Skin of body (tissue), 2 donors: ENCODE results near the gene C6orf89. TPM values are rescaled to one million over a fixed set of nuclear protein-coding genes. Genes with fewer than 3 reads are reported as not detected.
A peak's percentile ranks its signal among the peaks of the same experiment; 100 is the strongest.
"Not testable (repeated sequence)": the region's sequence is repeated elsewhere in the genome, so short reads cannot be mapped to it uniquely, and the experiment has no call there.

Experiments used
- DNase-seq: peaks from one replicate; lab custom pipeline; 2025; lab: John Stamatoyannopoulos, UW
- total RNA-seq: library from RNA; depleted of rRNA; stranded (reverse); fragments of >200 nt; gene quantifications from one replicate; pipeline ENCODE4 v1.2.3, GENCODE V29; 2014

The C6orf89 gene
- total RNA-seq, 1 donor from 2014 or later: 27.1 TPM

- no peak for DNase-seq
These were observed 59.5 kb downstream of the C6orf89 start for GRCh38 chr6:36945301-36945700.

GRCh38 chr6:36946526-36946925, 60.8 kb downstream of the C6orf89 start:
- DNase-seq: no peak

GRCh38 chr6:36947570-36948351, 62.0 kb downstream of the C6orf89 start:
- no peak for DNase-seq

- DNase-seq: not testable (repeated sequence)
These were observed 63.3 kb downstream of the C6orf89 start for GRCh38 chr6:36949076-36949475.

GRCh38 chr6:36949636-36950035, 63.9 kb downstream of the C6orf89 start:
- DNase-seq: no peak

- no peak for DNase-seq
These were observed 68.1 kb downstream of the C6orf89 start for GRCh38 chr6:36953931-36954261.

- DNase-seq: no peak
These were observed 68.6 kb downstream of the C6orf89 start, which contains the start of gene PI16 for GRCh38 chr6:36954262-36954931. Gene PI16, plus strand, starts transcription at chr6:36954738. Its CDS starts 23 bp downstream, at chr6:36954761.

GRCh38 chr6:36955136-36955535, 69.4 kb downstream of the C6orf89 start:
- no peak for DNase-seq

- DNase-seq: peak; percentile 24
These were observed 70.1 kb downstream of the C6orf89 start for GRCh38 chr6:36955671-36956445.

- DNase-seq: no peak
These were observed 70.7 kb downstream of the C6orf89 start for GRCh38 chr6:36956446-36956820.

- no peak for DNase-seq
These were observed 72.1 kb downstream of the C6orf89 start for GRCh38 chr6:36957773-36958271.

GRCh38 chr6:36958775-36959554, 73.2 kb downstream of the C6orf89 start:
- DNase-seq: no peak

GRCh38 chr6:36959555-36960250, 74.0 kb downstream of the C6orf89 start:
- no peak for DNase-seq

GRCh38 chr6:36961441-36962435, 76.0 kb downstream of the C6orf89 start:
- no peak for DNase-seq

- peak; percentile 17 for DNase-seq
These were observed 77.1 kb downstream of the C6orf89 start for GRCh38 chr6:36962874-36963273.

GRCh38 chr6:36963451-36964290, 77.9 kb downstream of the C6orf89 start:
- no peak for DNase-seq

GRCh38 chr6:36964349-36964748, 78.6 kb downstream of the C6orf89 start:
- DNase-seq: no peak

GRCh38 chr6:36964908-36965307, 79.2 kb downstream of the C6orf89 start:
- DNase-seq: no peak
